ENCODE measurements around the gene HSPA12B. TPM values are rescaled to one million over a fixed set of nuclear protein-coding genes. Genes with fewer than 3 reads are reported as not detected.

HSPA12B gene
- polyA plus RNA-seq, 1 of the 3 experiments (the other 2 are of a cell fraction) = 0.46 TPM

DNA sequence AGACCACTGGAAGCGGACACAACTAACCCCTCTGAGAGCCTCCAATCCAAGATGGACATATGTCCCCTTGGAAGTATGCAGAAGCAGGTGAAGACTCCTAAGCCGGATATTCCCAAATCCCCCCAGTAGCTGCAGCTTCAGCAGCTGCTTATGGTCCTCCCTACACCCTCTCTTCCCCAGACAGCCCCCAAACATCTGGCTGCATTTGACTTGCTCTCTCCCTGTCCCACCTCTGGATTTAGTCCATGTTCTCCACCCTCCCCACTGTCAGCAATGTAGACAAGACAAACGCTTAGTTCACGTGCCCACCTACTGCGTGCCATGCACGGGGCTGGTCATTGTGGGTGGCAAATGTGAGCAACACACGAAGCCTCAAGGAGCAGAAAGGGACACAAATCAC, 46.1 kb upstream of the HSPA12B start:
- Histone ChIP-seq H3K4me3 (ENCODE audit: low read depth in 2 of 2, low read length in 1 of 2) (no peak overlapping the region), H3K4me1 (ENCODE audit: control insufficient read depth in 1 of 2, insufficient read depth in 2 of 2, low read depth in 1 of 2, low read length in 1 of 2) (no peaks in the 10 kb centered on the region), H3K9me3 (no peaks in the 10 kb centered on the region), H4K20me1 (ENCODE audit: insufficient read depth) (no peaks in the 10 kb centered on the region), H3K9ac (no peak overlapping the region), H3K9me2 (no peaks in the 10 kb centered on the region), H3K4me2 (no peak overlapping the region), H3K27me3 (ENCODE audit: insufficient read depth) (no peaks in the 10 kb centered on the region), H2AFZ (ENCODE audit: low read depth) (no peak overlapping the region), H3K36me3 (replicated peaks in 1 of 2; ENCODE audit: control insufficient read depth in 1 of 2, insufficient read depth in 2 of 2, low read length in 1 of 2) (no peaks in the 10 kb centered on the region), H3K27ac (ENCODE audit: low read depth in 2 of 2, low read length in 1 of 2) (no peak overlapping the region), H3K79me2 (ENCODE audit: insufficient read depth) (no peaks in the 10 kb centered on the region), H3F3A (replicated peaks; ENCODE audit: insufficient read depth) (no peaks in the 10 kb centered on the region)
- WGBS (ENCODE audit: low lambda C conversion rate) = 75% methylated on average over 7 of the region's 7 CpGs
- DNase-seq = no peak
- TF ChIP-seq REST (IDR thresholded peaks at IDR 0.05; ENCODE audit: low read depth, low read length) (no peak), RXRA (IDR thresholded peaks at IDR 0.05; ENCODE audit: borderline replicate concordance, low read depth) (no peak), MXI1 (IDR thresholded peaks at IDR 0.05; ENCODE audit: low read depth, low read length) (no peak)
- ChIA-PET POLR2A (no interaction called here), CTCF (interaction anchor here (1.2 to 5.3 kb wide), 5 partner anchors 9 to 38 kb away, joined by 3 to 49 read pairs (median 9); no protein-coding TSS in a partner anchor)

GRCh38 chr20:3686867-3687321, 45.6 kb upstream of the HSPA12B start:
- Histone ChIP-seq H3K9me2 (no peaks in the 10 kb centered on the region), H2AFZ (ENCODE audit: low read depth) (no peak overlapping the region), H3K36me3 (replicated peaks in 1 of 2; ENCODE audit: control insufficient read depth in 1 of 2, insufficient read depth in 2 of 2, low read length in 1 of 2) (no peaks in the 10 kb centered on the region), H3K4me2 (no peak overlapping the region), H3K27me3 (ENCODE audit: insufficient read depth) (no peaks in the 10 kb centered on the region), H3K4me1 (ENCODE audit: control insufficient read depth in 1 of 2, insufficient read depth in 2 of 2, low read depth in 1 of 2, low read length in 1 of 2) (no peaks in the 10 kb centered on the region), H3F3A (replicated peaks; ENCODE audit: insufficient read depth) (no peaks in the 10 kb centered on the region), H3K79me2 (ENCODE audit: insufficient read depth) (no peaks in the 10 kb centered on the region), H4K20me1 (ENCODE audit: insufficient read depth) (no peaks in the 10 kb centered on the region), H3K9me3 (no peaks in the 10 kb centered on the region), H3K27ac (ENCODE audit: low read depth in 2 of 2, low read length in 1 of 2) (no peak overlapping the region), H3K4me3 (ENCODE audit: low read depth in 2 of 2, low read length in 1 of 2) (no peak overlapping the region), H3K9ac (no peak overlapping the region)
- no peak for DNase-seq
- ChIA-PET CTCF (interaction anchor here (0.8 to 5.3 kb wide), 5 partner anchors 10 to 399 kb away, joined by 3 to 49 read pairs (median 4); no protein-coding TSS in a partner anchor), POLR2A (no interaction called here)
- WGBS (ENCODE audit: low lambda C conversion rate) = 74% methylated on average over 9 of the region's 9 CpGs
- TF ChIP-seq RAD21 (IDR thresholded peaks at IDR 0.05; ENCODE audit: low read length) = no peak
- TF ChIP-seq FOXJ3 (CRISPR knock-in tag; IDR thresholded peaks at IDR 0.05) = no peak
- TF ChIP-seq RXRA (IDR thresholded peaks at IDR 0.05; ENCODE audit: borderline replicate concordance, low read depth) = no peak
- TF ChIP-seq, protein P1, sequence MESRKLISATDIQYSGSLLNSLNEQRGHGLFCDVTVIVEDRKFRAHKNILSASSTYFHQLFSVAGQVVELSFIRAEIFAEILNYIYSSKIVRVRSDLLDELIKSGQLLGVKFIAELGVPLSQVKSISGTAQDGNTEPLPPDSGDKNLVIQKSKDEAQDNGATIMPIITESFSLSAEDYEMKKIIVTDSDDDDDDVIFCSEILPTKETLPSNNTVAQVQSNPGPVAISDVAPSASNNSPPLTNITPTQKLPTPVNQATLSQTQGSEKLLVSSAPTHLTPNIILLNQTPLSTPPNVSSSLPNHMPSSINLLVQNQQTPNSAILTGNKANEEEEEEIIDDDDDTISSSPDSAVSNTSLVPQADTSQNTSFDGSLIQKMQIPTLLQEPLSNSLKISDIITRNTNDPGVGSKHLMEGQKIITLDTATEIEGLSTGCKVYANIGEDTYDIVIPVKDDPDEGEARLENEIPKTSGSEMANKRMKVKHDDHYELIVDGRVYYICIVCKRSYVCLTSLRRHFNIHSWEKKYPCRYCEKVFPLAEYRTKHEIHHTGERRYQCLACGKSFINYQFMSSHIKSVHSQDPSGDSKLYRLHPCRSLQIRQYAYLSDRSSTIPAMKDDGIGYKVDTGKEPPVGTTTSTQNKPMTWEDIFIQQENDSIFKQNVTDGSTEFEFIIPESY (IDR thresholded peaks at IDR 0.05; ENCODE audit: borderline replicate concordance, low read depth) = no peak
- no peak for TF ChIP-seq EP300 (IDR thresholded peaks at IDR 0.05; ENCODE audit: borderline replicate concordance in 1 of 2, low read depth in 1 of 2, low read length in 1 of 2)
- no peak for TF ChIP-seq MEF2A (IDR thresholded peaks at IDR 0.05; ENCODE audit: borderline replicate concordance, low read depth)
- no peak for TF ChIP-seq PBX3 (IDR thresholded peaks at IDR 0.05)
- TF ChIP-seq RCOR1 (IDR thresholded peaks at IDR 0.05; ENCODE audit: low read length) = no peak
- TF ChIP-seq EZH2phosphoT487 (IDR thresholded peaks at IDR 0.05; ENCODE audit: borderline replicate concordance, low read depth) = no peak
- no peak for TF ChIP-seq GABPA (IDR thresholded peaks at IDR 0.05; ENCODE audit: low read depth)
- TF ChIP-seq JUND (IDR thresholded peaks at IDR 0.05) = no peak
- TF ChIP-seq CHD2 (IDR thresholded peaks at IDR 0.05; ENCODE audit: low read length, partially characterized antibody) = no peak
- TF ChIP-seq SIN3A (IDR thresholded peaks at IDR 0.05; ENCODE audit: borderline replicate concordance, low read depth, low read length) = no peak
- no peak for TF ChIP-seq NFIC (IDR thresholded peaks at IDR 0.05; ENCODE audit: borderline replicate concordance)
- no peak for TF ChIP-seq TCF12 (IDR thresholded peaks at IDR 0.05)
- TF ChIP-seq POLR2AphosphoS5 (IDR thresholded peaks at IDR 0.05; ENCODE audit: low read depth, low read length) = no peak
- no peak for TF ChIP-seq IRF3 (IDR thresholded peaks at IDR 0.05; ENCODE audit: low read depth, low read length)
- TF ChIP-seq, protein P2, sequence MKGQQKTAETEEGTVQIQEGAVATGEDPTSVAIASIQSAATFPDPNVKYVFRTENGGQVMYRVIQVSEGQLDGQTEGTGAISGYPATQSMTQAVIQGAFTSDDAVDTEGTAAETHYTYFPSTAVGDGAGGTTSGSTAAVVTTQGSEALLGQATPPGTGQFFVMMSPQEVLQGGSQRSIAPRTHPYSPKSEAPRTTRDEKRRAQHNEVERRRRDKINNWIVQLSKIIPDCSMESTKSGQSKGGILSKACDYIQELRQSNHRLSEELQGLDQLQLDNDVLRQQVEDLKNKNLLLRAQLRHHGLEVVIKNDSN (IDR thresholded peaks at IDR 0.05; ENCODE audit: borderline replicate concordance, low read depth) = no peak
